ENCODE data around the gene ADRA2B.

DNA sequence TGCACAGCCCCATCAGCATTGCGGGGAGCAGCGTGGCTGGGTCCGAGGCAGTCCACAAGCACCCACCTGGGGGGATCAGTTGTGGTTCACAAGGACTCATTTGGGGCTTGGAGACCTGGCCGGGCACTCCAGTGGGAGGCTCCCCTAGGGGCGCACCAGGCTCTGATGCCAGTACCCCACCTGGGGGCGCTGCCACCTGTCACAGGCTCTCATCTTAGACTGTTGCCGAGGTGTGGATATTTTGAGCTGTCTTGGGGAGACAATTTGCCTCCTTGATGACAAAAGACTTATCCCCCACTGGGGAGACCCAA lies 3.0 kb downstream of the ADRA2B start:
- TF ChIP-seq, protein P1, sequence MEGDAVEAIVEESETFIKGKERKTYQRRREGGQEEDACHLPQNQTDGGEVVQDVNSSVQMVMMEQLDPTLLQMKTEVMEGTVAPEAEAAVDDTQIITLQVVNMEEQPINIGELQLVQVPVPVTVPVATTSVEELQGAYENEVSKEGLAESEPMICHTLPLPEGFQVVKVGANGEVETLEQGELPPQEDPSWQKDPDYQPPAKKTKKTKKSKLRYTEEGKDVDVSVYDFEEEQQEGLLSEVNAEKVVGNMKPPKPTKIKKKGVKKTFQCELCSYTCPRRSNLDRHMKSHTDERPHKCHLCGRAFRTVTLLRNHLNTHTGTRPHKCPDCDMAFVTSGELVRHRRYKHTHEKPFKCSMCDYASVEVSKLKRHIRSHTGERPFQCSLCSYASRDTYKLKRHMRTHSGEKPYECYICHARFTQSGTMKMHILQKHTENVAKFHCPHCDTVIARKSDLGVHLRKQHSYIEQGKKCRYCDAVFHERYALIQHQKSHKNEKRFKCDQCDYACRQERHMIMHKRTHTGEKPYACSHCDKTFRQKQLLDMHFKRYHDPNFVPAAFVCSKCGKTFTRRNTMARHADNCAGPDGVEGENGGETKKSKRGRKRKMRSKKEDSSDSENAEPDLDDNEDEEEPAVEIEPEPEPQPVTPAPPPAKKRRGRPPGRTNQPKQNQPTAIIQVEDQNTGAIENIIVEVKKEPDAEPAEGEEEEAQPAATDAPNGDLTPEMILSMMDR (IDR thresholded peaks at IDR 0.05), result no peak
- TF ChIP-seq POLR2AphosphoS5 (IDR thresholded peaks at IDR 0.05) (no peak), POLR2A (IDR thresholded peaks at IDR 0.05) (no peak)

Measured in gastroesophageal sphincter (tissue), 3 donors.